ENCODE results near the gene MAD1L1.

The MAD1L1 gene

GRCh38 chr7:2049111-2049781 is 183.5 kb downstream of the MAD1L1 start:
- Histone ChIP-seq H3K27ac (ENCODE audit: low read depth, low read length) (no peak overlapping the region), H3K4me1 (ENCODE audit: control insufficient read depth in 5 of 5, insufficient read depth in 5 of 5, low read length in 5 of 5) (peaks cover 0 to 1% (median 0%) of the 10 kb centered on the region in 5 donors)

GRCh38 chr7:2048531-2048930 is 184.2 kb downstream of the MAD1L1 start:
- no peaks in the 10 kb centered on the region for H3K9me3 ChIP-seq (ENCODE audit: control insufficient read depth in 5 of 5, low read length in 5 of 5)
- no peaks in the 10 kb centered on the region for H3K27me3 ChIP-seq (ENCODE audit: control insufficient read depth in 5 of 5, insufficient read depth in 4 of 5, low read length in 5 of 5)
- H3K36me3 ChIP-seq (ENCODE audit: control insufficient read depth in 5 of 5, insufficient read depth in 5 of 5, low read length in 5 of 5), result peaks cover 0 to 10% (median 4%) of the 10 kb centered on the region in 5 donors
- H3K4me3 ChIP-seq (ENCODE audit: low read depth in 1 of 5, low read length in 5 of 5), result no peak overlapping the region
- H3K9ac ChIP-seq (ENCODE audit: low read length in 5 of 5), result no peak overlapping the region
- H3K4me1 ChIP-seq (ENCODE audit: control insufficient read depth in 5 of 5, insufficient read depth in 5 of 5, low read length in 5 of 5), result peaks cover 0 to 1% (median 0%) of the 10 kb centered on the region in 5 donors
- no peak overlapping the region for H3K27ac ChIP-seq (ENCODE audit: low read depth, low read length)

More at GRCh38 chr7:2049111-2049781, 183.5 kb downstream of the MAD1L1 start:
- peaks cover 0 to 8% (median 0%) of the 10 kb centered on the region in 5 donors for H3K36me3 ChIP-seq (ENCODE audit: control insufficient read depth in 5 of 5, insufficient read depth in 5 of 5, low read length in 5 of 5)
- H3K9ac ChIP-seq (ENCODE audit: low read length in 5 of 5), result no peak overlapping the region
- no peak overlapping the region for H3K4me3 ChIP-seq (ENCODE audit: low read depth in 1 of 5, low read length in 5 of 5)
- no peaks in the 10 kb centered on the region for H3K27me3 ChIP-seq (ENCODE audit: control insufficient read depth in 5 of 5, insufficient read depth in 4 of 5, low read length in 5 of 5)
- no peaks in the 10 kb centered on the region for H3K9me3 ChIP-seq (ENCODE audit: control insufficient read depth in 5 of 5, low read length in 5 of 5)

- peaks cover 0 to 1% (median 0%) of the 10 kb centered on the region in 5 donors for H3K4me1 ChIP-seq (ENCODE audit: control insufficient read depth in 5 of 5, insufficient read depth in 5 of 5, low read length in 5 of 5)
- H3K27ac ChIP-seq (ENCODE audit: low read depth, low read length), result no peak overlapping the region
- peaks cover 0 to 9% (median 4%) of the 10 kb centered on the region in 5 donors for H3K36me3 ChIP-seq (ENCODE audit: control insufficient read depth in 5 of 5, insufficient read depth in 5 of 5, low read length in 5 of 5)
- no peaks in the 10 kb centered on the region for H3K27me3 ChIP-seq (ENCODE audit: control insufficient read depth in 5 of 5, insufficient read depth in 4 of 5, low read length in 5 of 5)
- H3K4me3 ChIP-seq (ENCODE audit: low read depth in 1 of 5, low read length in 5 of 5), result no peak overlapping the region
- no peaks in the 10 kb centered on the region for H3K9me3 ChIP-seq (ENCODE audit: control insufficient read depth in 5 of 5, low read length in 5 of 5)
- H3K9ac ChIP-seq (ENCODE audit: low read length in 5 of 5), result no peak overlapping the region
These were observed 184.7 kb downstream of the MAD1L1 start for GRCh38 chr7:2048006-2048405.

GRCh38 chr7:2046581-2047565 is 185.9 kb downstream of the MAD1L1 start:
- no peak overlapping the region for H3K9ac ChIP-seq (ENCODE audit: low read length in 5 of 5)
- H3K27ac ChIP-seq (ENCODE audit: low read depth, low read length), result no peak overlapping the region
- no peaks in the 10 kb centered on the region for H3K27me3 ChIP-seq (ENCODE audit: control insufficient read depth in 5 of 5, insufficient read depth in 4 of 5, low read length in 5 of 5)
- H3K4me1 ChIP-seq (ENCODE audit: control insufficient read depth in 5 of 5, insufficient read depth in 5 of 5, low read length in 5 of 5), result peaks cover 0 to 1% (median 0%) of the 10 kb centered on the region in 5 donors
- H3K4me3 ChIP-seq (ENCODE audit: low read depth in 1 of 5, low read length in 5 of 5), result no peak overlapping the region
- H3K9me3 ChIP-seq (ENCODE audit: control insufficient read depth in 5 of 5, low read length in 5 of 5), result peaks cover 0 to 3% (median 0%) of the 10 kb centered on the region in 5 donors
- peaks cover 0 to 17% (median 12%) of the 10 kb centered on the region in 5 donors for H3K36me3 ChIP-seq (ENCODE audit: control insufficient read depth in 5 of 5, insufficient read depth in 5 of 5, low read length in 5 of 5)

GRCh38 chr7:2045559-2046405 is 187.0 kb downstream of the MAD1L1 start:
- Histone ChIP-seq H3K9me3 (ENCODE audit: control insufficient read depth in 5 of 5, low read length in 5 of 5) (peaks cover 0 to 3% (median 0%) of the 10 kb centered on the region in 5 donors), H3K4me1 (ENCODE audit: control insufficient read depth in 5 of 5, insufficient read depth in 5 of 5, low read length in 5 of 5) (peaks cover 0 to 5% (median 0%) of the 10 kb centered on the region in 5 donors), H3K9ac (ENCODE audit: low read length in 5 of 5) (no peak overlapping the region), H3K36me3 (ENCODE audit: control insufficient read depth in 5 of 5, insufficient read depth in 5 of 5, low read length in 5 of 5) (peaks cover 0 to 17% (median 12%) of the 10 kb centered on the region in 5 donors), H3K4me3 (ENCODE audit: low read depth in 1 of 5, low read length in 5 of 5) (no peak overlapping the region), H3K27me3 (ENCODE audit: control insufficient read depth in 5 of 5, insufficient read depth in 4 of 5, low read length in 5 of 5) (no peaks in the 10 kb centered on the region), H3K27ac (ENCODE audit: low read depth, low read length) (no peak overlapping the region)

- H3K4me3 ChIP-seq (ENCODE audit: low read depth in 1 of 5, low read length in 5 of 5), result no peak overlapping the region
- peaks cover 0 to 3% (median 0%) of the 10 kb centered on the region in 5 donors for H3K9me3 ChIP-seq (ENCODE audit: control insufficient read depth in 5 of 5, low read length in 5 of 5)
- no peak overlapping the region for H3K9ac ChIP-seq (ENCODE audit: low read length in 5 of 5)
- peaks cover 0 to 5% (median 0%) of the 10 kb centered on the region in 5 donors for H3K4me1 ChIP-seq (ENCODE audit: control insufficient read depth in 5 of 5, insufficient read depth in 5 of 5, low read length in 5 of 5)
- H3K36me3 ChIP-seq (ENCODE audit: control insufficient read depth in 5 of 5, insufficient read depth in 5 of 5, low read length in 5 of 5), result peaks cover 0 to 17% (median 12%) of the 10 kb centered on the region in 5 donors
- H3K27me3 ChIP-seq (ENCODE audit: control insufficient read depth in 5 of 5, insufficient read depth in 4 of 5, low read length in 5 of 5), result no peaks in the 10 kb centered on the region
- no peak overlapping the region for H3K27ac ChIP-seq (ENCODE audit: low read depth, low read length)
These were observed 187.8 kb downstream of the MAD1L1 start for GRCh38 chr7:2044883-2045471.

GRCh38 chr7:2044311-2044882 is 188.3 kb downstream of the MAD1L1 start:
- no peak overlapping the region for H3K9ac ChIP-seq (ENCODE audit: low read length in 5 of 5)
- no peaks in the 10 kb centered on the region for H3K27me3 ChIP-seq (ENCODE audit: control insufficient read depth in 5 of 5, insufficient read depth in 4 of 5, low read length in 5 of 5)
- H3K4me1 ChIP-seq (ENCODE audit: control insufficient read depth in 5 of 5, insufficient read depth in 5 of 5, low read length in 5 of 5), result peaks cover 0 to 5% (median 0%) of the 10 kb centered on the region in 5 donors
- H3K9me3 ChIP-seq (ENCODE audit: control insufficient read depth in 5 of 5, low read length in 5 of 5), result peaks cover 0 to 3% (median 0%) of the 10 kb centered on the region in 5 donors
- H3K27ac ChIP-seq (ENCODE audit: low read depth, low read length), result no peak overlapping the region
- H3K4me3 ChIP-seq (ENCODE audit: low read depth in 1 of 5, low read length in 5 of 5), result no peak overlapping the region
- H3K36me3 ChIP-seq (ENCODE audit: control insufficient read depth in 5 of 5, insufficient read depth in 5 of 5, low read length in 5 of 5), result peaks cover 0 to 17% (median 12%) of the 10 kb centered on the region in 5 donors

- Histone ChIP-seq H3K4me3 (ENCODE audit: low read depth in 1 of 5, low read length in 5 of 5) (no peak overlapping the region), H3K4me1 (ENCODE audit: control insufficient read depth in 5 of 5, insufficient read depth in 5 of 5, low read length in 5 of 5) (peaks cover 1 to 13% (median 6%) of the 10 kb centered on the region in 5 donors)
These were observed 189.3 kb downstream of the MAD1L1 start for GRCh38 chr7:2043316-2044039.

More at GRCh38 chr7:2043316-2044039, 189.3 kb downstream of the MAD1L1 start:
- Histone ChIP-seq H3K27ac (ENCODE audit: low read depth, low read length) (no peak overlapping the region), H3K9me3 (ENCODE audit: control insufficient read depth in 5 of 5, low read length in 5 of 5) (peaks cover 0 to 3% (median 0%) of the 10 kb centered on the region in 5 donors), H3K27me3 (ENCODE audit: control insufficient read depth in 5 of 5, insufficient read depth in 4 of 5, low read length in 5 of 5) (no peaks in the 10 kb centered on the region), H3K9ac (ENCODE audit: low read length in 5 of 5) (no peak overlapping the region), H3K36me3 (ENCODE audit: control insufficient read depth in 5 of 5, insufficient read depth in 5 of 5, low read length in 5 of 5) (peaks cover 0 to 17% (median 12%) of the 10 kb centered on the region in 5 donors)

Data from subcutaneous abdominal adipose tissue (tissue), 5 donors.